22Rv1 (cell line): ENCODE results near the gene SRC.

Source experiments
- ZFX ChIP-seq: fragments of 450-650 bp; IDR thresholded peaks from 2 replicates; pipeline ENCODE4 v1.6.1; 2017; ENCODE audit warnings: antibody characterized with exemption, borderline replicate concordance
- TF ChIP-seq, protein P1 (sequence below): fragments of 450-650 bp; IDR thresholded peaks from 2 replicates; pipeline ENCODE4 v1.5.1; 2017; ENCODE audit warnings: mild to moderate bottlenecking

DNA sequence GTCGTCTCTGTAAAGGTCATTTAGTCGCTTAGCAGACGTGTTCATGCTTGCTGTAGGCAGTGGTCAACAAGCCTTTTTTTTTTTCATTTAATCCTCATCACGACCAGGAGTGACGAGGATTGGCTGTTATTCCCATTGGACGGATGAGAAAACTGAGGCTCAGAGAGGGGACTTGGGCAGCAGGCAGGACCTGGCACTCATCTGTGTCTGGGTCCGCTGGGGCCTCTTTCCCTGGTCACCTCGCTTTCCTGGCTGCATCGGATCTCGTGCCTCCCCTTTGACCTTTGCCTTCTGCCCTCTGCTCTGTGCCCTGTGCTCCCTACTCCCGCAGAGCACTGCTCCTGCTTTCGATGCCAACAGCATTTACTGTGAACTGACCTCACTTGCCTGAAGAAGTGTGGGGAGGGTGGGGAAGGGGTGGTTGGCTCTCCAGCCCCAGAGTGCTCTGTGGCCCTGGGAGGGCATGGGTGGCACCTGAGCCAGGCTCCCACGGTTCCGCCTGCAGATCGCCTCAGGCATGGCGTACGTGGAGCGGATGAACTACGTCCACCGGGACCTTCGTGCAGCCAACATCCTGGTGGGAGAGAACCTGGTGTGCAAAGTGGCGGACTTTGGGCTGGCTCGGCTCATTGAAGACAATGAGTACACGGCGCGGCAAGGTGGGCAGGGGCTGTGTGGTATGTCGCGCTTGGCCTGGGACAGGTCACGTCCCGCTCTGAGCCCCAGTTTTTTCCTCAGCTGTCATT, 56.2 kb downstream of the SRC start:
- TF ChIP-seq, protein P1, sequence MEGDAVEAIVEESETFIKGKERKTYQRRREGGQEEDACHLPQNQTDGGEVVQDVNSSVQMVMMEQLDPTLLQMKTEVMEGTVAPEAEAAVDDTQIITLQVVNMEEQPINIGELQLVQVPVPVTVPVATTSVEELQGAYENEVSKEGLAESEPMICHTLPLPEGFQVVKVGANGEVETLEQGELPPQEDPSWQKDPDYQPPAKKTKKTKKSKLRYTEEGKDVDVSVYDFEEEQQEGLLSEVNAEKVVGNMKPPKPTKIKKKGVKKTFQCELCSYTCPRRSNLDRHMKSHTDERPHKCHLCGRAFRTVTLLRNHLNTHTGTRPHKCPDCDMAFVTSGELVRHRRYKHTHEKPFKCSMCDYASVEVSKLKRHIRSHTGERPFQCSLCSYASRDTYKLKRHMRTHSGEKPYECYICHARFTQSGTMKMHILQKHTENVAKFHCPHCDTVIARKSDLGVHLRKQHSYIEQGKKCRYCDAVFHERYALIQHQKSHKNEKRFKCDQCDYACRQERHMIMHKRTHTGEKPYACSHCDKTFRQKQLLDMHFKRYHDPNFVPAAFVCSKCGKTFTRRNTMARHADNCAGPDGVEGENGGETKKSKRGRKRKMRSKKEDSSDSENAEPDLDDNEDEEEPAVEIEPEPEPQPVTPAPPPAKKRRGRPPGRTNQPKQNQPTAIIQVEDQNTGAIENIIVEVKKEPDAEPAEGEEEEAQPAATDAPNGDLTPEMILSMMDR: no peak
- no peak for TF ChIP-seq ZFX
